ENCODE measurements around the gene ZNF594.

ZNF594 gene

DNA sequence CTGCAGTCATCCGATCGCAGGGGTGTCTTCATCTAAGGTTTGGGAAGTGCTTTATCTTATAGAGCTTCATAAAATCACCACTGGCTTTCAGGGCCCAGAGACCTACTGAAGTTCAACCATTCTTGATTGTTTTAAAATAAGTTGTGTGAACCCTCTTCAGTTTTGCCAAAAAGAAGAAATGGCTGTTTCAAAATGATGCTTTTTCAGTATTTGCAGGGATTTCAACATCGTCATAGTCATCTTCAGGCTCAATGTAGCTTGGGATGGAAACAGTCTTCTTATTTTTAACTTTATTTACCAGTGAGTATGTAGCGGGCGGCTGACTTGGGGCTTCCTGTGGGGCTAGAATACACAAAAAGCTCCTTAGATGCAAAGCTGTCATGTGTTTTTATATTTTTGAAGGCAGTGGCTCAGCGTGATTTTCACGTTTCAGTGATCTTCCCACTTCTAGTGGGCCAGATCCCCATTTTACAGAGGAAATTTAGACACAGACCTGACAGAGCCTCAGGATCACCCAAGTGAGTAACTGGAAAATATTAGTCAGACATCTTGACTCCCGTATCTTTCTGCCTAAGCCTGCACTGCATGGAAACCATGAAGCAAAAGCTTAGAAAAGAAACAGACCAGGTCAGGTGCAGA is 19.1 kb upstream of the ZNF594 start:
- no peak overlapping the region for H3K4me3 ChIP-seq (replicated peaks; ENCODE audit: low read depth, low read length)
- no peak for DNase-seq (ENCODE audit: extremely low read depth, low read depth)
- TF ChIP-seq, protein P1, sequence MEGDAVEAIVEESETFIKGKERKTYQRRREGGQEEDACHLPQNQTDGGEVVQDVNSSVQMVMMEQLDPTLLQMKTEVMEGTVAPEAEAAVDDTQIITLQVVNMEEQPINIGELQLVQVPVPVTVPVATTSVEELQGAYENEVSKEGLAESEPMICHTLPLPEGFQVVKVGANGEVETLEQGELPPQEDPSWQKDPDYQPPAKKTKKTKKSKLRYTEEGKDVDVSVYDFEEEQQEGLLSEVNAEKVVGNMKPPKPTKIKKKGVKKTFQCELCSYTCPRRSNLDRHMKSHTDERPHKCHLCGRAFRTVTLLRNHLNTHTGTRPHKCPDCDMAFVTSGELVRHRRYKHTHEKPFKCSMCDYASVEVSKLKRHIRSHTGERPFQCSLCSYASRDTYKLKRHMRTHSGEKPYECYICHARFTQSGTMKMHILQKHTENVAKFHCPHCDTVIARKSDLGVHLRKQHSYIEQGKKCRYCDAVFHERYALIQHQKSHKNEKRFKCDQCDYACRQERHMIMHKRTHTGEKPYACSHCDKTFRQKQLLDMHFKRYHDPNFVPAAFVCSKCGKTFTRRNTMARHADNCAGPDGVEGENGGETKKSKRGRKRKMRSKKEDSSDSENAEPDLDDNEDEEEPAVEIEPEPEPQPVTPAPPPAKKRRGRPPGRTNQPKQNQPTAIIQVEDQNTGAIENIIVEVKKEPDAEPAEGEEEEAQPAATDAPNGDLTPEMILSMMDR (IDR thresholded peaks at IDR 0.05; ENCODE audit: low read depth, low read length, missing control alignments): no peak

DNA sequence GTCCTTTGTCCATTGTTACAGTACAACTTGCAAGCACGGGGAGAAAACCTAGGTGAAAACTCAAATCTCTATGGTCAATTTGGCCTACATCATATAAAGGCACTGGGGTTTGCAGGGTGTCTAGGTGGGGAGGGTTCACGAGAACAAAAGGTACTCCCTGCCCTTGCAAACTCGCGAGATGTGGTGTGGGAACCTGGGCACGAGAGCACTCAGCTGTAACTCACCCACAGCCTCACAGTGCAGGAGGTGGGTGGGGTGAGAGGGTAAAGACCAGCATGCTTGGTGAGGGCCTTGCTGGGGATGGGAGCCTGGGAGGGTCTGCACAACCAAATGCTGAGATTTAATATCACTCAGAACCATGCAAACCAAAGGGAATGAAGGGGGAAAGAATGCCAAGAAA is 18.4 kb upstream of the ZNF594 start:
- no peak for DNase-seq (ENCODE audit: extremely low read depth, low read depth)
- no peak overlapping the region for H3K4me3 ChIP-seq (replicated peaks; ENCODE audit: low read depth, low read length)
- TF ChIP-seq, protein P1 (IDR thresholded peaks at IDR 0.05; ENCODE audit: low read depth, low read length, missing control alignments): no peak

DNA sequence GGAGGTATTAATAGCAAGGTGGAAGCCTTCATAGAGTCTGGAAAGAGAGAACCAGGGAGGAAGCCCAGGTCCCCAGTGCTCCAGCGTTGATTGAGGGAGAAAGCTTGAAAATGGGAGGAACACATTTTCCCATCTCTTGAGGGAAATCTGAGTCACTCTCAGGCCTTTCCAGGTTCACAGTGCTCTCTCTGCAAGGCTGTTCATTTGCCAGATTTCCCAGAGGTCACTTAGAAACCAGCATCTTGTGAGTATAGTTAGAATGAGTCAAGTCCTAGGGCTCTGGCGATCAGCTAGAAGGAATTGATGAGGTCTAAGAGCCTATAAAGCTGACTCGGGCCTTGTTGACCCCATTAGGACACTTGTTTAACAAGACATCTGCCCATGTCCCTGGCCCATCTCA is 17.7 kb upstream of the ZNF594 start:
- no peak overlapping the region for H3K4me3 ChIP-seq (replicated peaks; ENCODE audit: low read depth, low read length)
- DNase-seq (ENCODE audit: extremely low read depth, low read depth): no peak
- TF ChIP-seq, protein P1 (IDR thresholded peaks at IDR 0.05; ENCODE audit: low read depth, low read length, missing control alignments): no peak

GRCh38 chr17:5203908-5204294 is 12.2 kb upstream of the ZNF594 start:
- TF ChIP-seq, protein P1 (IDR thresholded peaks at IDR 0.05; ENCODE audit: low read depth, low read length, missing control alignments): no peak
- DNase-seq (ENCODE audit: extremely low read depth, low read depth): no peak
- no peak overlapping the region for H3K4me3 ChIP-seq (replicated peaks; ENCODE audit: low read depth, low read length)

DNA sequence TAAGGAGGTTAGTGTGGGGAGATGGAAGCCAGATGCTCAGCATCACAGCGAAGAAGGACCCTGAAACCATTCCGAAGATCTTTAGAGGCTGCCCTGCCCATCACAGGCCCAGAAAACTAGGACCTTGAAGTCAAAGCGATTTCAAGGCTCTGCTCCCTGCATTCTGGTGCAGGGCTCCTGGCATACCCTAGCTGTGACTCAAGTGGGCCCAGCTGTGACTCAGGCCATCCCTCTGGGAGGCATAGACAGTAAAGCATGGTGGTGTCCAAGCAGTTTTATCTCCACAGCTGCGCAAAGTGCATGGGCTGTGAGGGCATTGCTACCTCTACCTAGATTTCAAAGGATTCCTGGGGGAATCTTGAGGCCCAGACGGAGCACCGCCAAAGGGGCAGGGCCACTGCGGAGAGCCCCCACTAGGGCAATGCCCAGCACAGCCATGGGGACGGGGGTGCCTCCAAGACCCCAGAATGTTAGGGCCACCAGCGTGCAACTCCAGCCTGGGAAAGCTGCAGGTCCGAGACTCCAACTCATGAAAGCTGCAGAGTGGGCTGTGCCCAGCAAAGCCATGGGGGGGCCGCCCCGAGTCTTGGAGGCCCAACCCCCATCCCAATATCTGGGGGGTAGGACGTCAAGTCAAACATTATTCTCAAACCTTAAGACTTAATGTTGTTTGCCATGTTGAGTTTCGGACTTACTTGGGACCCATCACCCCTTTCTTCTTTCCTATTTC is 11.7 kb upstream of the ZNF594 start:
- no peak for DNase-seq (ENCODE audit: extremely low read depth, low read depth)
- TF ChIP-seq, protein P1 (IDR thresholded peaks at IDR 0.05; ENCODE audit: low read depth, low read length, missing control alignments): no peak
- H3K4me3 ChIP-seq (replicated peaks; ENCODE audit: low read depth, low read length): no peak overlapping the region

DNA sequence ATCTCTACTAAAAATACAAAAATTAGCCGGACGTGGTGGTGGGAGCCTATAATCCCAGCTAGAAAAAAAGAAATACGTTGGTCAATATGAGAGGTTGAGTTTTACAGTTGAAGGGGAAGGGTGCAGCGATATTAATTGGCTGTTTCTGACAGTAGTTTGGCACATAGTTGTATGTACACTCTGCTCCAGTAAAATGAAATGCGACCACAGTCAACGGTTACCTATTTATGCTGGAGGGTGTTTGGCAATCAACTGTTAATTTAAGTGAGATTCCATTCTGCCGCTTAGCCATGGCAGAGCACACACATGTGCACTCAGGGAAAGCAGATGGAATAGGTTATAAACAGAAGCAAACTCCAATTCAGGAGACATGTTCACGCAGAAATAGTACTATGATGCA is 9.3 kb upstream of the ZNF594 start:
- DNase-seq (ENCODE audit: extremely low read depth, low read depth): no peak
- TF ChIP-seq, protein P1 (IDR thresholded peaks at IDR 0.05; ENCODE audit: low read depth, low read length, missing control alignments): no peak
- H3K4me3 ChIP-seq (replicated peaks; ENCODE audit: low read depth, low read length): no peak overlapping the region

Measured in HFF-Myc (cell line).